HG03280 (cell line): ENCODE data around the gene YIF1A.
A peak's percentile ranks its signal among the peaks of the same experiment; 100 is the strongest.
"Not testable (repeated sequence)": the region's sequence is repeated elsewhere in the genome, so short reads cannot be mapped to it uniquely, and the experiment has no call there.

Experiments
- ATAC-seq: cut with Tn5 transposase; IDR thresholded peaks from one replicate; pipeline ENCODE4 v1.9.1; 2021; ENCODE audit warnings: mild to moderate bottlenecking, moderate library complexity; ENCODE audit not compliant: unreplicated experiment

YIF1A gene

GRCh38 chr11:66311965-66312548 is 23.1 kb upstream of the YIF1A start:
- peak; percentile 72 for ATAC-seq

- ATAC-seq: no peak
Observed at GRCh38 chr11:66311470-66311964, 22.6 kb upstream of the YIF1A start.

GRCh38 chr11:66310803-66311440 is 22.0 kb upstream of the YIF1A start:
- ATAC-seq: not testable (repeated sequence)

- ATAC-seq: no peak
Observed at GRCh38 chr11:66310324-66310723, 21.4 kb upstream of the YIF1A start.

- ATAC-seq: no peak
Observed at GRCh38 chr11:66309475-66309874, 20.5 kb upstream of the YIF1A start.

GRCh38 chr11:66302656-66303055 is 13.7 kb upstream of the YIF1A start:
- no peak for ATAC-seq

- ATAC-seq: no peak
Observed at GRCh38 chr11:66299186-66299585, 10.2 kb upstream of the YIF1A start.

GRCh38 chr11:66297610-66298009 is 8.7 kb upstream of the YIF1A start:
- no peak for ATAC-seq

GRCh38 chr11:66294626-66295620 is 6.0 kb upstream of the YIF1A start:
- ATAC-seq: no peak

GRCh38 chr11:66293777-66294625 is 5.1 kb upstream of the YIF1A start:
- no peak for ATAC-seq

GRCh38 chr11:66293352-66293751 is 4.4 kb upstream of the YIF1A start:
- no peak for ATAC-seq

GRCh38 chr11:66292543-66293332 is 3.8 kb upstream of the YIF1A start:
- ATAC-seq: no peak

- ATAC-seq: no peak
Observed at GRCh38 chr11:66291706-66292542, 3.0 kb upstream of the YIF1A start, which contains the start of gene TMEM151A. Gene TMEM151A, plus strand, starts transcription at chr11:66291894. Its CDS starts 120 bp downstream, at chr11:66292014.

GRCh38 chr11:66291303-66291705 is 2.4 kb upstream of the YIF1A start:
- ATAC-seq: no peak

GRCh38 chr11:66290330-66290621 is 1.3 kb upstream of the YIF1A start:
- no peak for ATAC-seq

- peak; percentile 37 for ATAC-seq
Observed at GRCh38 chr11:66289548-66290329, 796 bp upstream of the YIF1A start.

GRCh38 chr11:66287889-66288670 is 863 bp downstream of the YIF1A start:
- ATAC-seq: no peak
